Measurements from ENCODE around the gene SGO2. TPM values are rescaled to one million over a fixed set of nuclear protein-coding genes. Genes with fewer than 3 reads are reported as not detected.
A peak's percentile ranks its signal among the peaks of the same experiment; 100 is the strongest.

Gene SGO2
- total RNA-seq, 4 donors from 2014 or later = 0.71 to 2.5 (median 1.9) TPM

DNA sequence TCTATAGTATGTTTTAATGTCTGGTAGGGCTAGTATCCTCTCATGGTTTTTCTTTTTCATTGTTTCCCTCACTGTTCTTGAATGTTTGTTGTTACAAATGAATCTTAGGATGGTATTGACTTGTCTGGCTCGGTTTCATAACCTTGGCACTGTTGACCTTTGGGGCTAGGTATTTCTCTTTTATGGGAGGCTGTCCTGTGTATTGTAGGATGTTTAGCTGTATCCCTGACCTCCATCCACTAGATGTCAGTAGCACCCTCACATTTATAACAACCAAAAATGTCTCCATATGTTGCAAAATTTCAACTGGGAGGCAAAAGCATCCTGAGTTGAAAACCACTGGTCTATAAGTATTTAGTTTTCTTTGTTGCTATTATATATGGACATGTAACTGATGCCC lies 52.8 kb downstream of the SGO2 start:
- no peak for DNase-seq (ENCODE audit: extremely low spot score)

DNA sequence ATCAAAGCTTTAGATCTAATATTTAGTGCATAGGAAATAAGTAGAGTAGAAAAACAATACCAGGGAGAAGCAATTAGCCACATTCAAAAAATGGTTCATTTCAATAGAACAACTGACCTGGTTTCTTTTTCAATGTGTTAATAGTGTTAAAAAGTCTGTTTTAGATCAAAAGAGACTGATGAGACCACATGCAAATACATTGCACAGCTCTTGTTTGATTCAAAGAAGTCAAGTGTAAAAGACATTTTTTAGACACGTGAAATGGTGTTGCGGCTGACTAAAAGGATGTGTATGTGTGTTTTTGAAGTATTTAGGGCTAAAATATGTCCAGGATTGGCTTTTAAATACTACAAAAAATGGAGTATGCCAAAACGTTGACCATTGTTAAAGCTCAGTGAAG lies 58.6 kb downstream of the SGO2 start:
- Histone ChIP-seq H3K36me3 (no peaks in the 10 kb centered on the region), H3K9me3 (no peaks in the 10 kb centered on the region), H3K27me3 (no peaks in the 10 kb centered on the region), H3K27ac (replicated peaks in 1 of 4) (no peak overlapping the region), H3K4me1 (peaks cover 0 to 27% (median 16%) of the 10 kb centered on the region in 4 donors), H3K4me3 (no peak overlapping the region)
- no peak for DNase-seq (ENCODE audit: extremely low spot score)
- TF ChIP-seq EP300 (IDR thresholded peaks at IDR 0.05) = no peak
- TF ChIP-seq, protein P1, sequence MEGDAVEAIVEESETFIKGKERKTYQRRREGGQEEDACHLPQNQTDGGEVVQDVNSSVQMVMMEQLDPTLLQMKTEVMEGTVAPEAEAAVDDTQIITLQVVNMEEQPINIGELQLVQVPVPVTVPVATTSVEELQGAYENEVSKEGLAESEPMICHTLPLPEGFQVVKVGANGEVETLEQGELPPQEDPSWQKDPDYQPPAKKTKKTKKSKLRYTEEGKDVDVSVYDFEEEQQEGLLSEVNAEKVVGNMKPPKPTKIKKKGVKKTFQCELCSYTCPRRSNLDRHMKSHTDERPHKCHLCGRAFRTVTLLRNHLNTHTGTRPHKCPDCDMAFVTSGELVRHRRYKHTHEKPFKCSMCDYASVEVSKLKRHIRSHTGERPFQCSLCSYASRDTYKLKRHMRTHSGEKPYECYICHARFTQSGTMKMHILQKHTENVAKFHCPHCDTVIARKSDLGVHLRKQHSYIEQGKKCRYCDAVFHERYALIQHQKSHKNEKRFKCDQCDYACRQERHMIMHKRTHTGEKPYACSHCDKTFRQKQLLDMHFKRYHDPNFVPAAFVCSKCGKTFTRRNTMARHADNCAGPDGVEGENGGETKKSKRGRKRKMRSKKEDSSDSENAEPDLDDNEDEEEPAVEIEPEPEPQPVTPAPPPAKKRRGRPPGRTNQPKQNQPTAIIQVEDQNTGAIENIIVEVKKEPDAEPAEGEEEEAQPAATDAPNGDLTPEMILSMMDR (IDR thresholded peaks at IDR 0.05) = no peak
- no peak for TF ChIP-seq POLR2A (IDR thresholded peaks at IDR 0.05; ENCODE audit: low read depth)
- TF ChIP-seq POLR2AphosphoS5 (IDR thresholded peaks at IDR 0.05) = no peak
- WGBS = 92% methylated on average over 3 of the region's 3 CpGs
- intact Hi-C loops (cut with DNase I) = no loop called here

More for the DNA sequence above, 52.8 kb downstream of the SGO2 start:
- 70% methylated on average over 1 of the region's 1 CpG for WGBS
- Histone ChIP-seq H3K27ac (replicated peaks in 1 of 4) (no peak overlapping the region), H3K9me3 (no peaks in the 10 kb centered on the region), H3K27me3 (no peaks in the 10 kb centered on the region), H3K4me1 (no peaks in the 10 kb centered on the region), H3K4me3 (no peak overlapping the region), H3K36me3 (no peaks in the 10 kb centered on the region)
- intact Hi-C loops (cut with DNase I) = no loop called here
- no peak for TF ChIP-seq POLR2A (IDR thresholded peaks at IDR 0.05; ENCODE audit: low read depth)
- TF ChIP-seq, protein P1 (IDR thresholded peaks at IDR 0.05) = peak; percentile 19 to 48 (median 21)

DNA sequence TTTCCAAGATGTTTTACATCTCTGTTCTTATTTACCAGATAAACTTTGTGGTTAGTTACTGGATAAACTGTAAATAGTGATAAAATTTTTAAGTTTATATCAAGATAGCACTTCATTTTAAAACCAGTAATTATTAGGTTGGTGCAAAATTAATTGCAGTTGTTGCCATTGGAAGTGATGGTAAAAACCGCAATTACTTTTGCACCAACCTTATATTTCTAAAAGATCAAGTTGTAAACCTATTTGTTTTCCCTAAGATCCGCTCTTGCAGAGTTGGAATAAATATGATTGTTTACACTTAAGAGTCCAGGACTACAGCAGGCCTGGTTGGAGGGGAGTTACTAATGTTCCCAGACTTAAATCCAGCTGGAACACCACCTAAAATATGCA lies 59.3 kb downstream of the SGO2 start:
- Histone ChIP-seq H3K9me3 (no peaks in the 10 kb centered on the region), H3K27me3 (no peaks in the 10 kb centered on the region), H3K36me3 (no peaks in the 10 kb centered on the region), H3K4me3 (peak overlapping the region; percentile 62 to 74 (median 64)), H3K27ac (replicated peaks in 1 of 4) (peak overlapping the region; percentile 70 to 85 (median 80)), H3K4me1 (peaks cover 0 to 28% (median 17%) of the 10 kb centered on the region in 4 donors)
- no peak for DNase-seq (ENCODE audit: extremely low spot score)
- no peak for TF ChIP-seq EP300 (IDR thresholded peaks at IDR 0.05)
- TF ChIP-seq, protein P1 (IDR thresholded peaks at IDR 0.05) = no peak
- TF ChIP-seq POLR2A (IDR thresholded peaks at IDR 0.05; ENCODE audit: low read depth) = no peak
- TF ChIP-seq POLR2AphosphoS5 (IDR thresholded peaks at IDR 0.05) = no peak
- intact Hi-C loops (cut with DNase I) = no loop called here
- 21% methylated on average over 2 of the region's 2 CpGs for WGBS

- 7% methylated on average over 53 of the region's 62 CpGs for WGBS
- TF ChIP-seq EP300 (IDR thresholded peaks at IDR 0.05) = no peak
- no peak for TF ChIP-seq POLR2A (IDR thresholded peaks at IDR 0.05; ENCODE audit: low read depth)
- TF ChIP-seq, protein P1 (IDR thresholded peaks at IDR 0.05) = peak in 1 of 3 experiments; percentile 14
- TF ChIP-seq POLR2AphosphoS5 (IDR thresholded peaks at IDR 0.05) = peak; percentile 71 to 76
- Histone ChIP-seq H3K36me3 (no peaks in the 10 kb centered on the region), H3K27me3 (no peaks in the 10 kb centered on the region), H3K4me3 (peak within 1 kb of the TSS; percentile 62 to 74 (median 64)), H3K4me1 (peaks cover 0 to 32% (median 17%) of the 10 kb centered on the region in 4 donors), H3K9me3 (no peaks in the 10 kb centered on the region), H3K27ac (replicated peaks in 1 of 4) (peak within 1 kb of the TSS; percentile 70 to 85 (median 80))
- intact Hi-C loops (cut with DNase I) = no loop called here
- DNase-seq (ENCODE audit: extremely low spot score) = peak; percentile 94
These were observed 60.0 kb downstream of the SGO2 start, which contains the start of gene AOX1 for GRCh38 chr2:200585730-200586643. Gene AOX1, plus strand, starts transcription at chr2:200586014. Its CDS starts 95 bp downstream, at chr2:200586109.
